ENCODE measurements around the gene FAM185A. TPM values are rescaled to one million over a fixed set of nuclear protein-coding genes. Genes with fewer than 3 reads are reported as not detected.

Gene FAM185A
- total and polyA plus RNA-seq, 9 of the 15 experiments (the other 6 are each of a cell fraction or from before 2014, with no cell fraction given): 1.7 to 17.4 (median 10.6) TPM

GRCh38 chr7:102832674-102833073 lies 83.9 kb downstream of the FAM185A start:
- intact Hi-C loops (cut with micrococcal nuclease): no loop called here
- BruUV-seq (replicated peaks): no TSS peak

More at GRCh38 chr7:102832674-102833073, 83.9 kb downstream of the FAM185A start:
- Histone ChIP-seq H3K9me3 (replicated peaks; ENCODE audit: control insufficient read depth, insufficient read depth, low read depth, low read length) (no peaks in the 10 kb centered on the region), H2AFZ (ENCODE audit: low read depth, low read length) (no peak overlapping the region), H3K4me1 (replicated peaks in 1 of 2; ENCODE audit: control insufficient read depth in 2 of 2, insufficient read depth in 2 of 2, low read length in 2 of 2) (no peaks in the 10 kb centered on the region), H3K4me3 (no peak overlapping the region), H3K27me3 (ENCODE audit: control insufficient read depth in 2 of 2, insufficient read depth in 2 of 2, low read length in 2 of 2) (no peaks in the 10 kb centered on the region), H3K9me1 (ENCODE audit: control insufficient read depth, insufficient read depth, low read length) (no peaks in the 10 kb centered on the region), H3K79me2 (ENCODE audit: control insufficient read depth, insufficient read depth, low read length) (no peaks in the 10 kb centered on the region), H3K27ac (ENCODE audit: extremely low read depth, low read depth, low read length) (no peak overlapping the region), H3K36me3 (ENCODE audit: control insufficient read depth, insufficient read depth, low read length) (peaks cover 50% of the 10 kb centered on the region), H3K4me2 (ENCODE audit: insufficient read depth, low read length) (no peak overlapping the region), H3K9ac (ENCODE audit: insufficient read depth in 1 of 2, low read depth in 2 of 2, low read length in 2 of 2) (no peak overlapping the region), H4K20me1 (replicated peaks; ENCODE audit: control insufficient read depth, insufficient read depth, low read length) (no peaks in the 10 kb centered on the region)
- no peak for FAIRE-seq
- in situ Hi-C loops (cut with MboI): no loop called here
- POLR2A ChIA-PET: no interaction called here
- WGBS (ENCODE audit: insufficient coverage, low coverage, missing lambda C conversion rate): 100% methylated on average over 1 of the region's 1 CpG
- no peak for DNase-seq (ENCODE audit: extremely low read depth in 1 of 4, low spot score in 3 of 4)
- ATAC-seq: no peak
- CTCF ChIA-PET (ENCODE audit: low intra/inter-chr PET ratio): no interaction called here
- TF ChIP-seq HNRNPUL1 (IDR thresholded peaks at IDR 0.05; ENCODE audit: low read length) (no peak), ZNF668 (CRISPR knock-in tag; IDR thresholded peaks at IDR 0.05) (no peak), CHD2 (IDR thresholded peaks at IDR 0.05; ENCODE audit: low read depth, low read length) (no peak), KLF16 (IDR thresholded peaks at IDR 0.05) (no peak), ATF2 (CRISPR knock-in tag; IDR thresholded peaks at IDR 0.05) (no peak), ZBTB1 (CRISPR knock-in tag; IDR thresholded peaks at IDR 0.05; ENCODE audit: borderline replicate concordance, low read depth) (no peak), ZNF280A (IDR thresholded peaks at IDR 0.05; ENCODE audit: low read depth, partially characterized antibody) (no peak), TAF15 (IDR thresholded peaks at IDR 0.05; ENCODE audit: low read depth, low read length) (no peak), THRB (CRISPR knock-in tag; conservative IDR thresholded peaks at IDR 0.05) (no peak), E2F6 (IDR thresholded peaks at IDR 0.05; ENCODE audit: borderline replicate concordance in 1 of 2, extremely low read depth in 1 of 2, insufficient read depth in 1 of 2, insufficient read length in 1 of 2, low read depth in 1 of 2, low read length in 1 of 2, poor library complexity in 1 of 2, severe bottlenecking in 1 of 2) (no peak), MTA1 (IDR thresholded peaks at IDR 0.05; ENCODE audit: borderline replicate concordance) (no peak), E2F4 (CRISPR knock-in tag; IDR thresholded peaks at IDR 0.05; ENCODE audit: low read depth) (no peak), ZBED1 (IDR thresholded peaks at IDR 0.05) (no peak), E2F8 (IDR thresholded peaks at IDR 0.05; ENCODE audit: low read depth, partially characterized antibody) (no peak)

Data from K562 (cell line).